ENCODE data around the gene TNRC6A. TPM values are rescaled to one million over a fixed set of nuclear protein-coding genes. Genes with fewer than 3 reads are reported as not detected.
"Not testable (repeated sequence)": the region's sequence is repeated elsewhere in the genome, so short reads cannot be mapped to it uniquely, and the experiment has no call there.

Gene TNRC6A
- total RNA-seq, 2 experiments from 2014 or later, result 30.3 to 33.9 TPM

- Mint-ChIP-seq H3K4me3 (no peak overlapping the region), H3K27me3 (no peaks in the 10 kb centered on the region), H3K4me1 (peaks cover 75% of the 10 kb centered on the region)
Measured at GRCh38 chr16:24737916-24738594, 8.6 kb downstream of the TNRC6A start.

DNA sequence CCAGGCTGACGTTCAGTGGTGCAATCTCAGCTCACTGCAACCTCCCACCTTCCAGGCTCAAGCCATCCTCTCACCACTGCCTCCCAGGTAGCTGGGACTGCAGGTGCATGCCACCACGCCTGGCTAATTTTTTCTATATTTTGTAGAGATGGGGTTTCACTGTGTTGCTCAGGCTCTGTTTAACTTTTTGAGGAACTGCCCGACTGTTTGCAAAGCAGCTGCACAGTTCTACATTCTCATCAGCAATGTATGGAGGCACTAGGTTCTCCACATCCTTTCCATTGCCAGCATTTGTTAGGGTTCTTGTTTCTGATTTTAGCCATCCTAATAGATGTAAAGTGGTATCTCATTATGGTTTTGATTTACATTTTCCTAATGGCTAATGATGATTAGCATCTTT, 9.4 kb downstream of the TNRC6A start:
- H3K27me3 Mint-ChIP-seq, result no peaks in the 10 kb centered on the region
- H3K4me1 Mint-ChIP-seq, result peaks cover 74% of the 10 kb centered on the region
- DNase-seq, result no peak
- no peaks in the 10 kb centered on the region for H3K9me3 Mint-ChIP-seq
- H3K36me3 Mint-ChIP-seq, result peaks cover 34% of the 10 kb centered on the region
- no peak overlapping the region for H3K27ac Mint-ChIP-seq
- H3K4me3 Mint-ChIP-seq, result no peak overlapping the region

More at GRCh38 chr16:24737916-24738594, 8.6 kb downstream of the TNRC6A start:
- peaks cover 42% of the 10 kb centered on the region for H3K36me3 Mint-ChIP-seq
- H3K27ac Mint-ChIP-seq, result no peak overlapping the region
- DNase-seq, result no peak
- H3K9me3 Mint-ChIP-seq, result no peaks in the 10 kb centered on the region

DNA sequence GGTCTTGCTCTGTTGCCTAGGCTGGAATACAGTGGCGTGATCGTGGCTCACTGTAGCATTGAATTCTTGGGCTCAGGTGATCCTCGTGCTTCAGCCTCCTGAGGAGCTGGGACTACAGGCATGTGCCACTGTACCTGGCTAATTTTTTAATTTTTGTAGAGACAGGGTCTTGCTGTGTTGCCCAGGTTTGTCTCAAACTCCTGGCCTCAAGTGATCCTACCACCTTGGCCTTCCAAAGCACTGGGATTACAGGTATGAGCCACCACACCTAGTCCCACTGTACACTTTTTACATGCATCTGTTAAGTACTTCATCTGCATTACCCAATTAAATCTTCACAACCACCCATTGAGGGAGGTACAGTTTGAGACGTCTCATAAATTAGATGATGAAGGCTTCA, 12.4 kb downstream of the TNRC6A start:
- H3K27me3 Mint-ChIP-seq, result no peaks in the 10 kb centered on the region
- DNase-seq, result no peak
- H3K27ac Mint-ChIP-seq, result no peak overlapping the region
- no peak overlapping the region for H3K4me3 Mint-ChIP-seq
- peaks cover 36% of the 10 kb centered on the region for H3K36me3 Mint-ChIP-seq
- no peaks in the 10 kb centered on the region for H3K9me3 Mint-ChIP-seq
- H3K4me1 Mint-ChIP-seq, result peaks cover 73% of the 10 kb centered on the region

- H3K27me3 Mint-ChIP-seq, DNase-seq, H3K27ac Mint-ChIP-seq, H3K4me3 Mint-ChIP-seq, H3K9me3 Mint-ChIP-seq: not testable (repeated sequence)
- Mint-ChIP-seq H3K4me1 (peaks cover 75% of the 10 kb centered on the region), H3K36me3 (peaks cover 33% of the 10 kb centered on the region)
Measured at GRCh38 chr16:24742610-24743009, 13.2 kb downstream of the TNRC6A start.

DNA sequence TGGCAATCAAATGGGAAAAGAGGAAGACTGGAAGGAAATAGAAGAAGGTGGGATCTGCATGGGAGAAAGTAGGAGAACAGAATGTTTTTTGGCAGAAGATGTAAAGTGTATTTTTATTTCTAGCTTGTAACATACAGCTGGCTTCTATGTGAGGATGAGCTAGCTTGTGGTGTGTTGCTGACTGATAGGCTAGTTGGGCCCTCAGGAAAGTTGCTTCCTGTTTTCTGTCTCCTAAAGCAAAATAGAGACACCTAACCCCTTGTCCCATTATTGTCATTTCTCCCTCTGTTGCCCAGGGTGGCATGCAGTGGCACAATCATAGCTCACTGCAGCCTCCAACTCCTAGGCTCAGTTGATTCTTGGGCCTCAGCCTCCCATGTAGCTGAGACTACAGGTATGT, 15.9 kb downstream of the TNRC6A start:
- H3K4me3 Mint-ChIP-seq, result no peak overlapping the region
- H3K27ac Mint-ChIP-seq, result no peak overlapping the region
- DNase-seq, result no peak
- H3K27me3 Mint-ChIP-seq, result no peaks in the 10 kb centered on the region
- peaks cover 35% of the 10 kb centered on the region for H3K36me3 Mint-ChIP-seq
- no peaks in the 10 kb centered on the region for H3K9me3 Mint-ChIP-seq
- H3K4me1 Mint-ChIP-seq, result peaks cover 73% of the 10 kb centered on the region

DNA sequence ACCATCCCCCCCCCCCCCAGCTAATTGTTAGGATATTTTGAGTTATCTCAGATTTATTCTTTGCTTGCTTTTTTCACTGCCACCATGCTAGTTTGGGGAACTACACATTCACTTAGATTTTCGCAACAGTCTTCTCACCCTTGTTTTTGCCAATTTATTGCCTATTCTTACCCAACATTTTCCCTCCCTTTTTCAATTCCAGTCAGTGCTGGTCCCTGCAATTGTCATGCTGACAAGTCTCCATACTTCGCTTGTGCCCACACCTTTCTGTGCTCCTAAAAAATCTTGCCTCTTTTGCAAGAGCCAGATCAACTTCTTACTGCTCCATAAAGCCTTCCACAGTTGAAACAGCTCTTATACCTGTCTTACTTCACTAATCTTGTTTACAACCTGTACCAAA, 16.3 kb downstream of the TNRC6A start:
- Mint-ChIP-seq H3K4me3 (no peak overlapping the region), H3K4me1 (peaks cover 72% of the 10 kb centered on the region), H3K36me3 (peaks cover 32% of the 10 kb centered on the region), H3K27me3 (no peaks in the 10 kb centered on the region), H3K27ac (no peak overlapping the region), H3K9me3 (no peaks in the 10 kb centered on the region)
- DNase-seq, result no peak

DNA sequence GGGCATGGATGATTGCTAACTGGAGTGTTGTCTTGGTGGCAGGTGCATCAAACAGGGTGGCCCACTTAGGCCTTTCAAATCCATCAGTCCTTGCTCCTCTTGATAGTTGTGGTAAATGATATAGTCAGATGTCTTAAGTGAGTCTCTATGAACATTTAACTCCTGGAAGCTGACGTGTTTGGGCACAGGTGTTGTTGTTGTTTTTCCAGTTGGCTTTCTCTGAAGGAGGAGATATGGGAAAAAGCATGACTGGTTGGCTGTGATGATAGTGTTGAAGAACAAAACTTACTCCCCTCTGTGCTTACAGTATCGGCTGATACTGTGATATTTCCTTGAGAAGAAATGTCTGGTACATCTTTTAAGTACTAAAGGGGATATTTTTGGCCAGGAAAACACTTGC, 18.0 kb downstream of the TNRC6A start:
- H3K27ac Mint-ChIP-seq, result no peak overlapping the region
- H3K4me1 Mint-ChIP-seq, result peaks cover 68% of the 10 kb centered on the region
- no peak overlapping the region for H3K4me3 Mint-ChIP-seq
- no peaks in the 10 kb centered on the region for H3K27me3 Mint-ChIP-seq
- H3K36me3 Mint-ChIP-seq, result peaks cover 27% of the 10 kb centered on the region
- H3K9me3 Mint-ChIP-seq, result no peaks in the 10 kb centered on the region
- DNase-seq, result no peak

DNA sequence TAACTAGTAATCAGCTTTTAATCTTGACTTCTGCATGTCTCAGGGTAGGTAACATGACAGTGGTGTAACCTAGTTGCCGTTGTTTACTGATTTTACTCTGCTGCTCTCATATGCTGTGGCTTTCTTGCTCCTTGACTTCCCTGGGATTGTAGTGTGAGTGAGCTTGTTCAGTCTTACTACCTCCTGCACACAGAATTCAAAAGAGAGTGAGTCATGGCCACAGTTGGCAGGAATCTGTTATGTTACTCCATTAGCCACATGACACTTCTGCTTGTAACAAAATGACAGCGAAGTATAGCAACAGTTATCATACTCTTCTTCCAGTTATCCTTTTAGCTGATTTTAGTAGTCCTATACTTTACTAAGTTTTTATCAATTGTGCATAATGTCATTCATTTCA, 18.8 kb downstream of the TNRC6A start:
- peaks cover 31% of the 10 kb centered on the region for H3K36me3 Mint-ChIP-seq
- DNase-seq, result no peak
- no peak overlapping the region for H3K27ac Mint-ChIP-seq
- no peaks in the 10 kb centered on the region for H3K27me3 Mint-ChIP-seq
- H3K4me3 Mint-ChIP-seq, result no peak overlapping the region
- H3K4me1 Mint-ChIP-seq, result peaks cover 68% of the 10 kb centered on the region
- H3K9me3 Mint-ChIP-seq, result no peaks in the 10 kb centered on the region

DNA sequence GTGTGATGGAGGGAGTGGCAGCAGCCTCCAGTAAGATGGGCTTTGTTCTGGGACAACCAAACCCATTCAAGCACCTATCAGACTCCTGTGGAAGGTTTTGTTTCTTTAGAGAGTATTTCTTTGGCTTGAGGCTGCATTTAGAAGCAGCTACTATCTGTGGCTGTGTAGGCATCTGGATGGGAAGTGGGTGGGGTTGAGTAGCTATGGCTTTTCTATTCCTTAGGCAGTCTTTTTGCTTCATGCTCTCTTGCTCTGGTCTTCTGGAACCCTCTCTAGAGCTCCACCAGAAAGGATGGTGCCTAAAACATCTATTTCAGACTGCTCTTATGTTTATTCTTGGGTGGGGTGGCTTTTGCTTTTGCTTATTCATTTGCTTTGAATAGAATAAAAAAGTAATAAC, 19.9 kb downstream of the TNRC6A start:
- Mint-ChIP-seq H3K36me3 (peaks cover 29% of the 10 kb centered on the region), H3K9me3 (no peaks in the 10 kb centered on the region), H3K27ac (no peak overlapping the region), H3K4me3 (no peak overlapping the region), H3K27me3 (no peaks in the 10 kb centered on the region), H3K4me1 (peaks cover 64% of the 10 kb centered on the region)
- no peak for DNase-seq

GRCh38 chr16:24749872-24750271, 20.4 kb downstream of the TNRC6A start:
- not testable (repeated sequence) for H3K9me3 Mint-ChIP-seq, H3K27ac Mint-ChIP-seq, DNase-seq, H3K4me3 Mint-ChIP-seq, H3K27me3 Mint-ChIP-seq
- H3K4me1 Mint-ChIP-seq, result peaks cover 63% of the 10 kb centered on the region
- peaks cover 31% of the 10 kb centered on the region for H3K36me3 Mint-ChIP-seq

- peaks cover 56% of the 10 kb centered on the region for H3K4me1 Mint-ChIP-seq
- H3K9me3 Mint-ChIP-seq, result no peaks in the 10 kb centered on the region
- H3K27me3 Mint-ChIP-seq, result no peaks in the 10 kb centered on the region
- no peak for DNase-seq
- peak overlapping the region; percentile 82 for H3K27ac Mint-ChIP-seq
- H3K36me3 Mint-ChIP-seq, result peaks cover 29% of the 10 kb centered on the region
- peak overlapping the region; percentile 26 for H3K4me3 Mint-ChIP-seq
Measured at GRCh38 chr16:24753000-24753399, 23.5 kb downstream of the TNRC6A start.

DNA sequence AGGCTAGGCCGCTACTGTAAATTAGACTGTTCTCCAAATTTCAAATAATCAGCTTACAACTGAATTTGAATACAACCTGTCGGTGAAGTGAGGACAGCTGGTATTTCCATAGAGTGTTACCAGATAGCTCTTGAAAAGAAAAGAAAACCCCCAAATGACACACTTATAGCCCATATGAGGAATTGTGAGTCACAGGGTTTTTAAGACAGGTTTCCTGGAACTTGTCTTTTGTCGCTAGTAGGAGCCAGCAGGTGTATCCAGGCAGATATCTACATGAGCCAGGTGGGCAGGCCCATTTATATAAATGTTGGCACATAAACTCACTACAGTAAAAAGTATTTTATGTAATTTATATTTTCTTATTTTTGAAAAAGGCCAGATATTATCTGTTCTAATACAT, 24.0 kb downstream of the TNRC6A start:
- H3K27ac Mint-ChIP-seq, result peak overlapping the region; percentile 82
- peaks cover 51% of the 10 kb centered on the region for H3K4me1 Mint-ChIP-seq
- no peaks in the 10 kb centered on the region for H3K27me3 Mint-ChIP-seq
- H3K9me3 Mint-ChIP-seq, result no peaks in the 10 kb centered on the region
- H3K36me3 Mint-ChIP-seq, result peaks cover 27% of the 10 kb centered on the region
- peak overlapping the region; percentile 26 for H3K4me3 Mint-ChIP-seq
- peak; percentile 12 for DNase-seq

DNA sequence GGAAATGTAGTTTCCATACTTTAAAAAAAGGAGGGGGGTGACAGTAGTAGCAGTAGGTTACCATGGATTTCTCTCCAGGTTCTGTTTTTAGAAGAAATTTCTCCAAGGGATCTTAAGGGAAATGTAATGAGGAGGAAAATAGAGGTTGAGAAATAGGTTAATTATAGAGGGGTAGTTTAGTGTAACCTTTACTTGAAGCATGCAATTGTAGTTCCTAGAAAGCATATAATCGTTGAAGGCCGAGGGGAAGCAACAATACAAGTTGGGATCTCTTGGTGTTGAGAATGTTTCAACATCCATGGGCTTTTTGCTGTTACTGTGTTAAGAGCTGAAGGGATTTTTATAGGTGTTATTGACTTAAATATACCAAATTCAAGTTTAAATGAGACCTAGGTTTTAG, 25.1 kb downstream of the TNRC6A start:
- H3K36me3 Mint-ChIP-seq, result peaks cover 19% of the 10 kb centered on the region
- no peaks in the 10 kb centered on the region for H3K9me3 Mint-ChIP-seq
- H3K27me3 Mint-ChIP-seq, result no peaks in the 10 kb centered on the region
- peak overlapping the region; percentile 35 for H3K27ac Mint-ChIP-seq
- no peak for DNase-seq
- no peak overlapping the region for H3K4me3 Mint-ChIP-seq
- peaks cover 41% of the 10 kb centered on the region for H3K4me1 Mint-ChIP-seq

- H3K27ac Mint-ChIP-seq, result peak overlapping the region; percentile 2
- H3K4me3 Mint-ChIP-seq, result no peak overlapping the region
- peaks cover 19% of the 10 kb centered on the region for H3K36me3 Mint-ChIP-seq
- no peaks in the 10 kb centered on the region for H3K9me3 Mint-ChIP-seq
- H3K27me3 Mint-ChIP-seq, result no peaks in the 10 kb centered on the region
- peaks cover 41% of the 10 kb centered on the region for H3K4me1 Mint-ChIP-seq
- DNase-seq, result no peak
Measured at GRCh38 chr16:24755201-24755874, 25.9 kb downstream of the TNRC6A start.

GRCh38 chr16:24758373-24758772, 28.9 kb downstream of the TNRC6A start:
- H3K4me3 Mint-ChIP-seq, result no peak overlapping the region
- H3K36me3 Mint-ChIP-seq, result peaks cover 10% of the 10 kb centered on the region
- no peak overlapping the region for H3K27ac Mint-ChIP-seq
- peaks cover 29% of the 10 kb centered on the region for H3K4me1 Mint-ChIP-seq
- H3K27me3 Mint-ChIP-seq, result no peaks in the 10 kb centered on the region
- no peak for DNase-seq
- no peaks in the 10 kb centered on the region for H3K9me3 Mint-ChIP-seq

- no peak overlapping the region for H3K27ac Mint-ChIP-seq
- no peaks in the 10 kb centered on the region for H3K27me3 Mint-ChIP-seq
- no peaks in the 10 kb centered on the region for H3K9me3 Mint-ChIP-seq
- H3K36me3 Mint-ChIP-seq, result peaks cover 11% of the 10 kb centered on the region
- DNase-seq, result no peak
- peaks cover 31% of the 10 kb centered on the region for H3K4me1 Mint-ChIP-seq
- H3K4me3 Mint-ChIP-seq, result no peak overlapping the region
Measured at GRCh38 chr16:24759006-24759405, 29.6 kb downstream of the TNRC6A start.
